Stimulated activated CD4-positive, alpha-beta T cell treated with anti-CD3 and anti-CD28 coated beads, Interleukin-1b, Interleukin-23, amount 100 ng/mL, for 24 hours (primary cell): ENCODE data around the gene SP8.

Experiments used
- DNase-seq, 4 experiments: peaks; one replicate each; pipeline ENCODE4 v3.0.0-alpha.2; 2020; ENCODE audit warnings: low read depth in 4 of 4, low spot score in 1 of 4

Gene SP8

GRCh38 chr7:20794676-20795075, 8.0 kb upstream of the SP8 start:
- no peak for DNase-seq

- no peak for DNase-seq
Observed at GRCh38 chr7:20793694-20794394, 7.2 kb upstream of the SP8 start.

GRCh38 chr7:20793248-20793647, 6.6 kb upstream of the SP8 start:
- no peak for DNase-seq

GRCh38 chr7:20791538-20792434, 5.1 kb upstream of the SP8 start:
- DNase-seq, result no peak

GRCh38 chr7:20790375-20790774, 3.7 kb upstream of the SP8 start:
- DNase-seq, result no peak

- no peak for DNase-seq
Observed at GRCh38 chr7:20788420-20788990, 1.8 kb upstream of the SP8 start.

GRCh38 chr7:20787660-20788419, 1.2 kb upstream of the SP8 start:
- no peak for DNase-seq

- no peak for DNase-seq
Observed at GRCh38 chr7:20786421-20786778, 286 bp downstream of the SP8 start.

GRCh38 chr7:20786049-20786412, 655 bp downstream of the SP8 start:
- DNase-seq, result no peak

GRCh38 chr7:20785157-20786048, 1.3 kb downstream of the SP8 start:
- no peak for DNase-seq

GRCh38 chr7:20784388-20785156, 2.1 kb downstream of the SP8 start:
- DNase-seq, result no peak

GRCh38 chr7:20783700-20784387, 2.8 kb downstream of the SP8 start:
- DNase-seq, result no peak

- DNase-seq, result no peak
Observed at GRCh38 chr7:20783125-20783699, 3.5 kb downstream of the SP8 start.

- DNase-seq, result no peak
Observed at GRCh38 chr7:20779041-20779440, 7.6 kb downstream of the SP8 start.

- no peak for DNase-seq
Observed at GRCh38 chr7:20778063-20778721, 8.5 kb downstream of the SP8 start.

GRCh38 chr7:20777377-20778062, 9.2 kb downstream of the SP8 start:
- no peak for DNase-seq

- DNase-seq, result no peak
Observed at GRCh38 chr7:20776942-20777341, 9.7 kb downstream of the SP8 start.
